SU-DHL-6 (cell line): ENCODE measurements around the gene PPIF.
"Not testable (repeated sequence)": the region's sequence is repeated elsewhere in the genome, so short reads cannot be mapped to it uniquely, and the experiment has no call there.

Source experiments
- H2AFZ ChIP-seq: fragments of 200-600 bp; sonication (generic); 2 replicates; pipeline ENCODE4 v1.6.1; 2014; ENCODE audit warnings: low read depth, mild to moderate bottlenecking, moderate library complexity, mixed read lengths, antibody characterized with exemption, low read length; ENCODE audit not compliant: severe bottlenecking
- H3F3A ChIP-seq: fragments of 200-600 bp; shearing (Covaris generic); 2 replicates; pipeline ENCODE4 v1.6.0; 2016; ENCODE audit warnings: antibody characterized with exemption, mild to moderate bottlenecking; ENCODE audit not compliant: insufficient read depth
- H3K27ac ChIP-seq: fragments of 200-600 bp; sonication (generic); 2 replicates; pipeline ENCODE4 v1.5.1; 2016; ENCODE audit warnings: low read depth, mild to moderate bottlenecking, low read length, moderate library complexity, mixed read lengths
- H3K27me3 ChIP-seq: fragments of 200-600 bp; sonication (generic), shearing (Covaris generic); 2 replicates; pipeline ENCODE4 v1.6.0; 2014; ENCODE audit warnings: mild to moderate bottlenecking, low read length
- H3K36me3 ChIP-seq: fragments of 200-600 bp; sonication (generic); 2 replicates; pipeline ENCODE4 v1.6.1; 2014; ENCODE audit warnings: mild to moderate bottlenecking, low read length, mixed read lengths
- H3K4me2 ChIP-seq: fragments of 300-600, 200-600 bp; shearing (Covaris generic), sonication (generic); 2 replicates; pipeline ENCODE4 v1.6.0; 2014; ENCODE audit warnings: low read length, low read depth, mild to moderate bottlenecking; ENCODE audit not compliant: poor library complexity, severe bottlenecking
- H3K4me3 ChIP-seq: fragments of 200-600 bp; sonication (generic); 2 replicates; pipeline ENCODE4 v1.5.1; 2014; ENCODE audit warnings: antibody characterized with exemption, low read length, mild to moderate bottlenecking, mixed read lengths; ENCODE audit not compliant: insufficient read depth, poor library complexity, severe bottlenecking
- H3K79me2 ChIP-seq: fragments of 200-600 bp; sonication (generic); 2 replicates; pipeline ENCODE4 v1.6.1; 2014; ENCODE audit warnings: mild to moderate bottlenecking, low read length, moderate library complexity; ENCODE audit not compliant: insufficient read depth
- H3K9ac ChIP-seq: fragments of 200-600 bp; sonication (generic); 2 replicates; pipeline ENCODE4 v1.7.0; 2014; ENCODE audit warnings: mild to moderate bottlenecking, low read length
- H3K9me2 ChIP-seq: fragments of 200-600 bp; sonication (generic); replicated peaks from 2 replicates; pipeline ENCODE4 v1.6.1; 2014; ENCODE audit warnings: low read length; ENCODE audit not compliant: insufficient read depth
- H3K9me3 ChIP-seq: fragments of 200-600 bp; sonication (generic); 2 replicates; pipeline ENCODE4 v1.6.1; 2014; ENCODE audit warnings: low read length, mixed read lengths; ENCODE audit not compliant: insufficient read depth
- H4K20me1 ChIP-seq: fragments of 200-600 bp; sonication (generic); 2 replicates; pipeline ENCODE4 v1.6.1; 2014; ENCODE audit warnings: low read depth, mild to moderate bottlenecking, antibody characterized with exemption, low read length, moderate library complexity, mixed read lengths
- EZH2phosphoT487 ChIP-seq: fragments of 200-600 bp; sonication (generic), shearing (Covaris generic); conservative IDR thresholded peaks from 2 replicates; pipeline ENCODE4 v1.6.1; 2018; ENCODE audit warnings: mild to moderate bottlenecking, antibody characterized with exemption, low read length, moderate library complexity, mixed read lengths
- TF ChIP-seq, protein P1 (sequence below): fragments of 200-600 bp; sonication (generic); IDR thresholded peaks from one replicate; pipeline ENCODE4 v1.5.1; 2017; ENCODE audit warnings: antibody characterized with exemption, mild to moderate bottlenecking, low read length, moderate library complexity; ENCODE audit not compliant: insufficient read depth, poor library complexity, severe bottlenecking

The PPIF gene

DNA sequence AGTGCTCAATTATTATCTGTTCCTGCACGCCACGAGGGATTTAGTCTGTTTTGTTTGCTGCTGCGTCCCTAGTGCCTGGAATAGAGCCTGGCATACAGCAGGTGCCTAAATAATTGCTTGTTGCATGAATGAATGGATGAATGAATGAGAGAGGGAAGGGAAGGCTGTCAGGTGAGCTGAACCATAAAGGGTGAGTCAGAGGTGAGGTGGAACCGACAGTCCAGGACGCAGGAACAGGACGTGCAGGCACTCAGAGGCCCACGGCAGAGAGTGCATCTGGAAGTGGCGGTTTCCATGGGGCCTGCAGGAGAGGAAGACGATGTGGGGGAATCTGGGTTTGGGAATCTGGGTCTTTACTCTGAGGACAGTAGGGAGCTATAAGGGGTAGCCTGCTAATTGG lies 17.7 kb upstream of the PPIF start:
- no peak overlapping the region for H3K9ac ChIP-seq
- H2AFZ ChIP-seq: no peak overlapping the region
- no peaks in the 10 kb centered on the region for H3K79me2 ChIP-seq
- no peak overlapping the region for H3K27ac ChIP-seq
- no peaks in the 10 kb centered on the region for H3K9me3 ChIP-seq
- no peak overlapping the region for H3K4me2 ChIP-seq
- no peaks in the 10 kb centered on the region for H3K27me3 ChIP-seq
- H3K4me3 ChIP-seq: no peak overlapping the region
- TF ChIP-seq, protein P1, sequence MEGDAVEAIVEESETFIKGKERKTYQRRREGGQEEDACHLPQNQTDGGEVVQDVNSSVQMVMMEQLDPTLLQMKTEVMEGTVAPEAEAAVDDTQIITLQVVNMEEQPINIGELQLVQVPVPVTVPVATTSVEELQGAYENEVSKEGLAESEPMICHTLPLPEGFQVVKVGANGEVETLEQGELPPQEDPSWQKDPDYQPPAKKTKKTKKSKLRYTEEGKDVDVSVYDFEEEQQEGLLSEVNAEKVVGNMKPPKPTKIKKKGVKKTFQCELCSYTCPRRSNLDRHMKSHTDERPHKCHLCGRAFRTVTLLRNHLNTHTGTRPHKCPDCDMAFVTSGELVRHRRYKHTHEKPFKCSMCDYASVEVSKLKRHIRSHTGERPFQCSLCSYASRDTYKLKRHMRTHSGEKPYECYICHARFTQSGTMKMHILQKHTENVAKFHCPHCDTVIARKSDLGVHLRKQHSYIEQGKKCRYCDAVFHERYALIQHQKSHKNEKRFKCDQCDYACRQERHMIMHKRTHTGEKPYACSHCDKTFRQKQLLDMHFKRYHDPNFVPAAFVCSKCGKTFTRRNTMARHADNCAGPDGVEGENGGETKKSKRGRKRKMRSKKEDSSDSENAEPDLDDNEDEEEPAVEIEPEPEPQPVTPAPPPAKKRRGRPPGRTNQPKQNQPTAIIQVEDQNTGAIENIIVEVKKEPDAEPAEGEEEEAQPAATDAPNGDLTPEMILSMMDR: no peak
- no peaks in the 10 kb centered on the region for H3K36me3 ChIP-seq
- no peaks in the 10 kb centered on the region for H3F3A ChIP-seq
- H3K9me2 ChIP-seq: no peaks in the 10 kb centered on the region
- H4K20me1 ChIP-seq: no peaks in the 10 kb centered on the region

DNA sequence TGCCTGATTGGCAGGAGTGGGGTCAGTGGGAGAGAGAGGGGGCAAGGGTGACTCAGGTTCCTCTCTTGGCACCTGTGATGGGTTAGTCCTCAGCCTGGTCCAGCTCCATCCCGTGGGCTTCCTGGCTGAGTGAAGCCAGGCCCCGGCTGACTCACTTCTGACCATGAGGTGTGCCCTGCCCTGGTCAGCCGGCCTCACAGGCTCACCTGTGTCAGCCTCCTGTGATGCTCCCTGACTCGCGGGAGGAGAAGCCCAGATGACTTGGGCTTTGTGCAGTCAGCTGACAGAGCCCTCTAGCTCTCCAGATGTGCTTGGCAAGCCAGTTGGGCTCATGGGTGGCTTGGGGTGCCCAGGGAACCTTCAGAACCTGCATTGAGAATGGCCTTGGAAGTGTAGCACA lies 16.0 kb upstream of the PPIF start:
- Histone ChIP-seq H3K9ac (no peak overlapping the region), H3K4me3 (no peak overlapping the region), H2AFZ (no peak overlapping the region), H3K9me2 (no peaks in the 10 kb centered on the region), H3K27me3 (no peaks in the 10 kb centered on the region), H3K4me2 (no peak overlapping the region), H4K20me1 (no peaks in the 10 kb centered on the region), H3K79me2 (no peaks in the 10 kb centered on the region), H3F3A (no peaks in the 10 kb centered on the region), H3K9me3 (no peaks in the 10 kb centered on the region), H3K36me3 (no peaks in the 10 kb centered on the region), H3K27ac (no peak overlapping the region)
- TF ChIP-seq EZH2phosphoT487: no peak
- TF ChIP-seq, protein P1: no peak

DNA sequence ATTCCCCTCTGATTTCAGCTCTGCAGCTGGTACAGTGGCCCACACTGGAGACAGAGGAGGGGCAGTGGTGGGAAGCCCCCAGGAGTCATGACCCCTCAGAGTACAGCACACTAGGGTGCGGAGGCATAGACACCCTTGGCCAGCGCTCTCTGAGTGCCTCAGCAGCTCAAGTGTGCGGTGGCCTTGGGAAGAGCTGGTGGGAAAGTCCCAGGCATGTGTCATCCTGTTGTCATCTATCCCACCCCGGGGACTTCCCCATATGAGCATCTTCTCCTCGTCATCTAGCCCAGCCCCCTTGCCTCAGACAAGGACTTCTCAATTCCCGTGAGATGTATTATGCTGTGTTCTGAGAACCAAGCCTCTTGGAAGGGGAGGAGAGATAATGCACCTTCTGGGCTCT lies 15.6 kb upstream of the PPIF start:
- no peak overlapping the region for H3K4me3 ChIP-seq
- no peaks in the 10 kb centered on the region for H3K9me3 ChIP-seq
- H3K9ac ChIP-seq: no peak overlapping the region
- no peak for TF ChIP-seq EZH2phosphoT487
- TF ChIP-seq, protein P1: no peak
- H3K4me2 ChIP-seq: no peak overlapping the region
- no peak overlapping the region for H2AFZ ChIP-seq
- no peaks in the 10 kb centered on the region for H3K36me3 ChIP-seq
- H3F3A ChIP-seq: no peaks in the 10 kb centered on the region
- no peaks in the 10 kb centered on the region for H3K79me2 ChIP-seq
- no peak overlapping the region for H3K27ac ChIP-seq
- no peaks in the 10 kb centered on the region for H4K20me1 ChIP-seq
- H3K27me3 ChIP-seq: no peaks in the 10 kb centered on the region
- no peaks in the 10 kb centered on the region for H3K9me2 ChIP-seq

DNA sequence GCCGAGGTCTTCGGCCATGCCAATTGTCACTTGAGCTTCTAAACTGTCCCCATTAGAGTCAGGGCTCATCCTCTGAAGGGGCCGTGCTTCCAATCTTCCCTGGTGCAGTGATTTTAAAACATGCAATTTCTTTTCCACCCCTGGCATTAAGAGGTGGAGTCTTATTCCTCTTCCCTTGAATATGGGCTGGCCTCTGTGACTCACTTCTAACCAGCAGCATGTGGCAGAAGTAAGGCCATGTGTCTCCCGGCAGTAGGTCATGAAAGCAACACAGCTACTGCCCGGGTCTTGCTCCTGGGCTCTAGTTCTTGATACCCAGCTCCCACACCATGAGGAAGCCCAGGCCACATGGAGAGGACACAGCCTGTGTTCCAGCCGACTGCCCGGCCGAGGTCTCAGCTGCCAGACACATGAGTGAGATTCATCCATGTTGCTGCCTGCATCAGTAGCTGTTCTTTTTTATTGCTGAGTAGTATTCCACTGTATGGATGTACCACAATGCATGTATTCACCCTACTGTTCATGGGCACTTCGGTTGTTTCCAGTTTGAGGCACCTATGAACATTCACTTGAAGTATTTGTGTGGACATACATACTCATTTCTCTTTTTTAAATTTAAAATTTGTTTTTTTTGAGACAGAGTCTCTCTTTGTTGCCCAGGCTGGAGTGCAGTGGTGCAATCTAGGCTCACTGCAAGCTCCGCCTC lies 14.5 kb upstream of the PPIF start:
- H3K79me2 ChIP-seq, H3K27ac ChIP-seq, H3K4me2 ChIP-seq, H3K9ac ChIP-seq, H3K9me3 ChIP-seq, H3K4me3 ChIP-seq, H3K36me3 ChIP-seq, H2AFZ ChIP-seq, H3K27me3 ChIP-seq, H3K9me2 ChIP-seq, H3F3A ChIP-seq, H4K20me1 ChIP-seq: not testable (repeated sequence)
